ENCODE results near the gene C1orf185. TPM values are rescaled to one million over a fixed set of nuclear protein-coding genes. Genes with fewer than 3 reads are reported as not detected.

Gene C1orf185
- not detected for polyA plus RNA-seq

DNA sequence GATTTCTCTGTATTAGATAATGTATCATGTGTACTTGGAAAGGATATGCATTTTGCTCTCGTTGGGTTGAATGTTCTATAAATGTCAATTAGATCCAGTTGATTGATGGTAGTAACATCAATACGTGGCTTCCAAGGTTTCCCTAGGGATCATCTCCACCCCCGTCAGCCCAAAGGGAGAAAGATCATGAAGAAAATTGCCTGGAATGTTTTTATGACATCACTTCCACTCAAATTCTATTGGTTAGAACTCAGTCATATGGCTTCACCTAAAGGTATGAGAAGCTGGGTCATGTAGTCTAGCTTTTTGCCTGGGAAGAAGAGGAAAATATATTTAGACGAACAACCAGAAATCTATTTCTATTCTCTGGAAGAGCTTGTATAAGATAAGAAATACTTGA, at the start of gene C1orf185:
TSS of gene C1orf185 (plus strand) at position 253 of the 400 bp plus-strand sequence. CDS start at position 259, 6 bp downstream.
- peaks cover 1% of the 10 kb centered on the region for H3K36me3 Mint-ChIP-seq
- H3K27me3 Mint-ChIP-seq, result peaks cover 2% of the 10 kb centered on the region
- H3K4me3 Mint-ChIP-seq, result no peak within 1 kb of the TSS
- peaks cover 0 to 2% (median 0%) of the 10 kb centered on the region in 3 donors for H3K9me3 Mint-ChIP-seq
- H3K4me1 Mint-ChIP-seq, result peaks cover 0 to 3% (median 0%) of the 10 kb centered on the region in 3 donors
- H3K27ac Mint-ChIP-seq, result no peak within 1 kb of the TSS

DNA sequence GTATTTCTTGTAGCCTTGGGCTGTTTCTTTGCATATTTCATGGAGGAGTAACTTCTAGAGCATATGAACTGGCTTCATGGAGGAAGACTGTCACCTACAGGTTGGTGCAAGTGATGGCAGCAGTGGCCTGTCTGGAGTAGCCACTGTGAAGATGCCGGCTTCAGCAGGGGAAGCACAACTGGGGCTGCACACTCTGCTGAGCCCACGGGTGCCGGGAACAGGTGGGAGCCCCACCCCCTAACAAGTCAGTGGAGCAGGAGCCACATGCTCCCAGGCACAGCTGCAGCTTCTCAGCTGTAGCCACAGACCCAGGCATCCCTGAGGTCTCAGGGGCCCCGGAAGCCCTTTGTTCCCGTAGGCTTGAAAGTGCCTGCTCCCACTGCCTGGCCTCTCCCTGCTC, 43.2 kb upstream of the C1orf185 start:
- Mint-ChIP-seq H3K27me3 (peaks cover 12% of the 10 kb centered on the region), H3K4me3 (no peak overlapping the region), H3K4me1 (peaks cover 0 to 1% (median 0%) of the 10 kb centered on the region in 3 donors), H3K36me3 (peaks cover 2% of the 10 kb centered on the region), H3K27ac (no peak overlapping the region), H3K9me3 (peaks cover 3 to 14% (median 13%) of the 10 kb centered on the region in 3 donors)

DNA sequence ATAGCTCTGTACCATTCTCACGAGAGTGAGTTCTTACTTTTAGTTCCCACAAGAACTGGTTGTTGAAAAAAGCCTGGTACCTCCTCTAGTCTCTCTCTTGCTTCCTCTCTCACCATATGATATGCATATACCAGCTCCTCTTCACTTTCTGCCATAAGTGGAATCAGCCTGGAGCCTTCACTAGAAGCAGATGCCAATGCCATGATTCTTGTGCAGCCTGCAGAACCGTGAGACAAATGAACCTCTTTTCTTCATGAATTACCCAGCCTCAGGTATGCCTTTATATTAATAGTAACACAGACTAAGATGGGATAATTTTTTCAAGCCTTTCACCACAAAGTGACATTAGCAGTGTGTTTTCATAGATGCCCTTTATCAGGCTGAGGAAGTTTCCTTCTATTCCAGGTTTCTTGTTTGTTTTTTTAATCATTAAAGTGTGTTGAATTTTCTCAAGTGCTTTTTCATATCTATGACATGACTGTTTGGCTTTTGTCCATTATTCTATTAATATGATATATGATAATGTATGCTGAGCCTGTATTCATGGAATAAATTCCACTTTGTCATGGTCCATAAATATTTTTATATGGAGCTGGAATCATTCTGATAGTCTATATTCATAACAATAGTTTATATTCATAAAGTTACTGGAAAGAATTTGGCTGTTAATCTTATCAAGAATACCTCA, 40.7 kb upstream of the C1orf185 start:
- H3K4me1 Mint-ChIP-seq, result peaks cover 0 to 1% (median 0%) of the 10 kb centered on the region in 3 donors
- peaks cover 2% of the 10 kb centered on the region for H3K36me3 Mint-ChIP-seq
- peaks cover 3 to 14% (median 13%) of the 10 kb centered on the region in 3 donors for H3K9me3 Mint-ChIP-seq
- H3K27me3 Mint-ChIP-seq, result peaks cover 10% of the 10 kb centered on the region
- H3K27ac Mint-ChIP-seq, result no peak overlapping the region
- no peak overlapping the region for H3K4me3 Mint-ChIP-seq

DNA sequence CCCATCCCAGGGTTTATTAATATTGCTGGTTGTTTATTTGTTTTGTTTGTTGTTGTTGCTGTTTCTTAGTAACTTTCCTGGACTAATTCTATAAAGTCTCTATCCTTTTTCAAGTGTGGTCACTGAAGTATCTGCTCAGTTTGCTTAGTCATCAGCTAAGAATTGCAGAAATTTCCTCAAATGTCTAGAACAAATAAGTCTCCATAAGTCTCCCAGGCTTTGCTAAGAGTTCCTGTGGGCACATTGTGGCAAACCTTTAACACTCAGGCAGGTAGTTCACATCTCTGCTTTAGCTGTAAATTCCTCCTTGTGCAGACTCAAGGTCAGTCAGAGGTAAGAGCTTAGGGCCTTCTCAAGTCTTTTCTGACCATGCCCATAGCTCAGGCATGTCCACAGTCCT, 38.9 kb upstream of the C1orf185 start:
- Mint-ChIP-seq H3K4me3 (no peak overlapping the region), H3K4me1 (peaks cover 0 to 1% (median 0%) of the 10 kb centered on the region in 3 donors), H3K36me3 (peaks cover 2% of the 10 kb centered on the region), H3K27ac (no peak overlapping the region), H3K9me3 (peaks cover 3 to 13% (median 8%) of the 10 kb centered on the region in 3 donors), H3K27me3 (peaks cover 11% of the 10 kb centered on the region)

DNA sequence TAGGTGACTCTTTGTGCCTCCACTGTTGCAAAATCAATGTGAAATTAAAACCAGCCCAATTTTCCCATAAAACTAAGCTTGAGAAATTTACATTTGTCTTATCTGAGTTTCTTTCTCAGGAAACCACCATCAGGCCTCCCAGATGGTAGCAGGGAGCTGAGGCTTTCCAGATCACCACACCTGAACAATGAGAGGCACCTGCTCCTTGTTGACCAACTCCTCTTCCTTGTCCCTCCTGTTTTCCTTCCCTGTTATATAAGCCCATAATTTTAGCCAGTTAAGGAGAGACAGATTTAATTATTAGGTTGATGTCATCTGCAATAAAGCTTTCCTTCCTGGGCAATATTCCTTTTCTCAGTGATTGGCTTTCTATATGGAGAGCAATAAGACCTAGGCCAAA, 32.0 kb upstream of the C1orf185 start:
- Mint-ChIP-seq H3K27me3 (peaks cover 9% of the 10 kb centered on the region), H3K9me3 (no peaks in the 10 kb centered on the region), H3K4me1 (no peaks in the 10 kb centered on the region), H3K4me3 (no peak overlapping the region), H3K27ac (no peak overlapping the region), H3K36me3 (no peaks in the 10 kb centered on the region)

DNA sequence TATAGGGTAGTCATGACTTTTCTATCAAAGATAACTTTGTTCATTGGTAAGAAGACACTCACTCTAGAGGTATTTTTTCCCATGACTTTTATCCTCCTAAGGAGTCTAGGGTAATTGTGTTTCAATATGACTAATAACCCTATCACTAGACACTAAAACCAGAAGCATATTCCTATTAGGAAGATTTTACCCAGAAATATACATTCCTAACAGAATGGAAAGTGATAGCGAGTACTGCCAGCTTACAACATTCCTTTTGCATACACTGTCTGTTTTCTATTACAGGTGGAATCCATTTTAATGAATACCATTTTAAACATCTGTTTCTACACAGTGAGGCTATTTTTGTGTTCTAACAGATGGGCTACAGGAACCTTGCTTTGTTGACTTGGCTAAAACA, 31.4 kb upstream of the C1orf185 start:
- Mint-ChIP-seq H3K27ac (no peak overlapping the region), H3K4me1 (no peaks in the 10 kb centered on the region), H3K36me3 (no peaks in the 10 kb centered on the region), H3K9me3 (no peaks in the 10 kb centered on the region), H3K27me3 (peaks cover 9% of the 10 kb centered on the region), H3K4me3 (no peak overlapping the region)

DNA sequence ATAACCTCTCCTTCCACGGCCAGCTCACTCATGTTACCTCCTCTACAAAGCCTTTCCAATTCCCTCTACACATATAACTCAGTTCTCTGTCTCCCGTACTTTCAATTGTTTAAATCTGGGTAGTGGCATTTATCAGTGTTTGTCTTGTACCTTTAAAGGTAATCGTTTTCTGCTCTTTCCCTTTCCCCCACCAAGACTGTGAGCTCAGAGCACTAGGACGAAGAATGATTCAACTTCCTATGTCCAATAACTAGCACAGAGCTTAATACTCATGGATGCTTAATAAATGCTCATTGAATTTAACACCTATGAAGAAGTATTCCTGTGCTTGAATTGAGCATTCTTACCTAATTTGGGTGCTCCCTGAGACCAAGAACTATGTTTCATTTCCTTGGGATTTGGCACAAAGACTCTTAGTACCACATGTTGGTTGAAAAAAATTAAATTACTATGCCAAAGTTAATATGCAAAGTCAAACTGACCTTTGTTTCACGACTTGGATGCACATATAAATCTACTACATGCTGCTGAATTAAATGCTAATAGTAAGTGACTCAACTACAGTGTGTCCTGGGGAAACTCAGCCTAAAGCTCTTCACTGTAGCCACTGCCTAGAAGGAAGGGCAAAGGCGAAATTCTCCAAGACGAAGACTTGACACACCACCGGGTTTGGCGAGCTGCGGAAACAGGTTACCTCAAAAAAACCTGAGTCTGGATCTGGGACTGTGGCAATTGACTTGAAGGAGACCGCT, 30.6 kb upstream of the C1orf185 start:
- no peaks in the 10 kb centered on the region for H3K4me1 Mint-ChIP-seq
- H3K4me3 Mint-ChIP-seq, result no peak overlapping the region
- H3K36me3 Mint-ChIP-seq, result no peaks in the 10 kb centered on the region
- peaks cover 9% of the 10 kb centered on the region for H3K27me3 Mint-ChIP-seq
- H3K9me3 Mint-ChIP-seq, result no peaks in the 10 kb centered on the region
- H3K27ac Mint-ChIP-seq, result no peak overlapping the region

DNA sequence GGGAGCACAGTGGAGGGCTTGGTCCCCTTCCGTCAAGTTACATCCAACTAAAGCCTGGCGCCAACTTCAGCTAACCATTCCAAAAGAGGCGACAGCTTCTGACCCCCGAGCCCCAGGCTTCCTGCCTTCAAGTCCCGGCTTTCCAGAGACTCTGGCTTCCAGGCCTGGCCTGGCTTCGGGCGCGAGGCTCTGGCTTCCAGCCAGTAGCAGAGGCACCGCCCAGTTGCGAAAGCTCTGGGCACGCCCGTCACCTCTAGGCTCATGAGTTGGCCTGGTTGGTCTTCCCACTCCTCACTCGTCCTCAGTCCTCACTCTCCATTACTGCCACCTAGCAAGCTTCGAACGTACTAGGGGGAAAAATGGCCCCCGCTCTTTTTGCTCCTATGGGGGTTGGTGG, 30.0 kb upstream of the C1orf185 start:
- H3K4me3 Mint-ChIP-seq, result no peak overlapping the region
- no peaks in the 10 kb centered on the region for H3K4me1 Mint-ChIP-seq
- H3K27ac Mint-ChIP-seq, result no peak overlapping the region
- no peaks in the 10 kb centered on the region for H3K9me3 Mint-ChIP-seq
- H3K27me3 Mint-ChIP-seq, result peaks cover 9% of the 10 kb centered on the region
- H3K36me3 Mint-ChIP-seq, result no peaks in the 10 kb centered on the region

DNA sequence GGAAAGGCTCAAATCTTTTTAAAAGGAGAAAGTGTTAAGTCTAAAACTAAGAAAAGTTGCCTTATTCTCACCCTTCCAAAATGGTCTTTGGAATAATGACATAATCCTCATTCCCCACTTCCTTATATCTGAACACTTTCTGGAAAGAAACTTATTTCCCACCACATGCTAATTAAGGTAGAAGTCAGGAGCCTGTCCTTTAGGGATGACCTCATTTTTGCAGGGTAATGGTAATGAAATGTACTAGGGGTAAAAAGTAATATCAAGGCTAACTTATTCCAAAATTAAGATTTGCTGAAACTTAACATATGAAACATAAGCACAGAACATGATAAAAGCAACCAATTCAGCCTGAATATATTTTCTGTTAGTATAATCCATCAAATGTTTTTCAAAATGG, 29.4 kb upstream of the C1orf185 start:
- Mint-ChIP-seq H3K4me1 (no peaks in the 10 kb centered on the region), H3K36me3 (no peaks in the 10 kb centered on the region), H3K27me3 (peaks cover 9% of the 10 kb centered on the region), H3K27ac (no peak overlapping the region), H3K9me3 (no peaks in the 10 kb centered on the region), H3K4me3 (no peak overlapping the region)

DNA sequence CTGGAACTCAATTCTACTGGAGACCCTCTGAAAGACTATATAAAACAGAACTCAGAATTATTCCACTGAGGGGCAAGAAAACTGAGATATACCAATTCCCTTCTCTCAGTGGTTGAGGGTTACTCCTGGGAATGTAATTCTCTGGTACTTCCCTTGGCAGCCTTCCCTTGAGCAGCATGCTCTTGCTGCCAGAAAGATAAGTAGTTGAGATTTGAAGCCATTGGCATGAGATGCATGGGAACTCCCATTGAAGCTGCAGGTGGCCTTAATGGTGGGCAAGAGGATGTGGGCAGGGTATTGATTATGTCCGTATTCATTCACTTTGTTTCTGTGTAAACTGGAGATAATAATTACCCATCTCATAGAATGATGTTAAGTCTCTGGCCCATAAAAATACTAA, 28.6 kb upstream of the C1orf185 start:
- H3K4me1 Mint-ChIP-seq, result no peaks in the 10 kb centered on the region
- H3K27me3 Mint-ChIP-seq, result peaks cover 9% of the 10 kb centered on the region
- no peaks in the 10 kb centered on the region for H3K36me3 Mint-ChIP-seq
- no peak overlapping the region for H3K27ac Mint-ChIP-seq
- H3K9me3 Mint-ChIP-seq, result no peaks in the 10 kb centered on the region
- H3K4me3 Mint-ChIP-seq, result no peak overlapping the region

DNA sequence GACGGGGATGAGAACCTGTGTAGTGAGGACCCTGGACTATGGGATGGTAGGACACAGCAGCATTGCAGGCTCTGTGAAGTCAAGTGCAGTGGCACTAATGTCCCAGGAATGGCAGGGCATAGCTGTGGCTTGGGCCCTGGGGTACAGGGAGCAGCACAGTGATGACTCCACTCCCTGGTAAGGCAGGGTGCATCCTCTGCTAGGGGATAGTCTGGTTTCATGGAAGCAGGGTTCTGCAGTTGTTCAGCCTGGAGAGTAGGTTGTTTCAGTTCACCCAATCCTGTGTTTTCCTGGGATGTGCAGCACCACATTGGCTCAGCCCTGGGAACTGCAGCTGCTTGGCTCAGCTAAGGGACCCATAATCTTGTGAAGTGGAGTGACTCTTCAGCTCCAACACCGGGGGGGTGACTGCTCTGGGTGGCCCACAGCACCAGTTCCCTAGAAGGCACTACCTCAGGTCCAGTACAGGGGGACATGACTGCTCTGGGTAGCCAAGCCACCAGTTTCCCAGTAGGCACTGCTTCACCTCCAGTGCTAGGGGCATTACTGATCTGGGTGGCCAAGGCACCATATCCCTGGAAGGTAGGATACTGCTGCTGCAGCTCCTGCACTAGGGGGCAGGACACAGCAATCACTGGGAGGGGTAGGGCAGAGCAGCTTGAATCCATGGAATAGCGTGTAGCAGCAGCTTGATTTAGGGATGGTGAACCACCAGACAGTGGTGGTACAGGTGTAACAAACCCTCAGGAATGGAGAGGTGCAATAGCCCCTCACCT, 15.3 kb upstream of the C1orf185 start:
- no peak overlapping the region for H3K27ac Mint-ChIP-seq
- peaks cover 4 to 5% (median 5%) of the 10 kb centered on the region in 3 donors for H3K9me3 Mint-ChIP-seq
- no peaks in the 10 kb centered on the region for H3K36me3 Mint-ChIP-seq
- H3K27me3 Mint-ChIP-seq, result peaks cover 24% of the 10 kb centered on the region
- no peak overlapping the region for H3K4me3 Mint-ChIP-seq
- no peaks in the 10 kb centered on the region for H3K4me1 Mint-ChIP-seq

DNA sequence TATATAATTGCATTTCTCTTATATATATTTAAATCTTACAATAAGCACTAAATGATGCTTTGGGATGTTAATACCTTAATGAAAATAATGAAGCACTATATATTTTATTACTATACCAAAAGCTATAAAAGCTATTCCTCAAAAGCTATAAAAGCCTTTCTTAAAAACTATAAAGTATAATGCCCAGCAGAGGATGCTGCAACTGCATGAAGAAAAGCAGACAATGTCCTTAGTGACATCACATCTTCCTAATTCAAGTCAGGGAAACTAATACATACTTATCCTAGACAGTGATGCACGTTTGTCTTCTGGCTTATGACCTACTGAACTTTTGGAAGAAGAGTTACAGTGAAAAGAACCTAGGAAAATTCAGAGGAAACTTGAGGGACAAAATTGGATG, 13.6 kb upstream of the C1orf185 start:
- H3K27ac Mint-ChIP-seq, result peak overlapping the region in 1 of 3 donors; percentile 33
- H3K36me3 Mint-ChIP-seq, result no peaks in the 10 kb centered on the region
- peaks cover 4 to 10% (median 4%) of the 10 kb centered on the region in 3 donors for H3K9me3 Mint-ChIP-seq
- H3K4me3 Mint-ChIP-seq, result no peak overlapping the region
- peaks cover 21% of the 10 kb centered on the region for H3K27me3 Mint-ChIP-seq
- no peaks in the 10 kb centered on the region for H3K4me1 Mint-ChIP-seq

DNA sequence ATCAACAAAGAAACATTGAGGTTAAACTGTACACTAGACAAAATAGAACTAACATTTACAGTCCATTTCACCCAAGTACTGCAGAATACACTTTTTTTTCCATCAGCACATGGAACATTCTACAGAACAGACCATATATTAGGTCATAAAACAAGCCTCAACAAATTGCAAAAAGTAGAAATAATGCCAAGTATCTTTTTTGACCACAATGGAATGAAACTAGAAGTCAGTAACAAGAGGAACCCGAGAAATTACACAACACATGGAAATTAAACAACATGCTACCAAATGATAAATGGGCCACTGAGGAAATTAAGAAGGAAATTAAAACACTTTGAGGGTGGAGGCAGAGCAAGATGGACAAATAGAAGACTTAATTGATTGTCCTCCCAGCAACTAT, 8.4 kb upstream of the C1orf185 start:
- Mint-ChIP-seq H3K4me1 (no peaks in the 10 kb centered on the region), H3K27me3 (peaks cover 22% of the 10 kb centered on the region), H3K36me3 (no peaks in the 10 kb centered on the region), H3K4me3 (no peak overlapping the region), H3K9me3 (peaks cover 8 to 20% (median 9%) of the 10 kb centered on the region in 3 donors), H3K27ac (peak overlapping the region in 1 of 3 donors; percentile 54)

DNA sequence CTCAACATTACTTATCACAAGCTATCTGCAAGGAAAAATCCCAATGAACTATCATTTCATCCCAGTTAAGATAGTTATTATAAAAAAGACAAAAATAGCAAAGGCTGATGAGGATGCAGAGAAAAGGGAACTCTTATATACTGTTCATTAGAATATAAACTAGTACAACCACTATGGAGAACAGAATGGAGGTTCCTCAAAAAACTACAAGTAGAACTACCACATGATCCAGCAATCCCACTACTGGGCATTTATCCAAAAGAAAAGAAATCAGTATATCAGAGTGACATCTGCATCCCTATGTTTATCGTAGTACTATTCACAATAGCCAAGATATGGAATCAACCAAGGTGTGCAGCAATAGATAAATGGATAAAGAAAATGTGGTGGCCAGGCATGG, 4.9 kb upstream of the C1orf185 start:
- Mint-ChIP-seq H3K27me3 (peaks cover 12% of the 10 kb centered on the region), H3K9me3 (peaks cover 4 to 14% (median 5%) of the 10 kb centered on the region in 3 donors), H3K4me1 (peaks cover 0 to 3% (median 0%) of the 10 kb centered on the region in 3 donors), H3K27ac (no peak overlapping the region), H3K36me3 (peaks cover 1% of the 10 kb centered on the region), H3K4me3 (no peak overlapping the region)

DNA sequence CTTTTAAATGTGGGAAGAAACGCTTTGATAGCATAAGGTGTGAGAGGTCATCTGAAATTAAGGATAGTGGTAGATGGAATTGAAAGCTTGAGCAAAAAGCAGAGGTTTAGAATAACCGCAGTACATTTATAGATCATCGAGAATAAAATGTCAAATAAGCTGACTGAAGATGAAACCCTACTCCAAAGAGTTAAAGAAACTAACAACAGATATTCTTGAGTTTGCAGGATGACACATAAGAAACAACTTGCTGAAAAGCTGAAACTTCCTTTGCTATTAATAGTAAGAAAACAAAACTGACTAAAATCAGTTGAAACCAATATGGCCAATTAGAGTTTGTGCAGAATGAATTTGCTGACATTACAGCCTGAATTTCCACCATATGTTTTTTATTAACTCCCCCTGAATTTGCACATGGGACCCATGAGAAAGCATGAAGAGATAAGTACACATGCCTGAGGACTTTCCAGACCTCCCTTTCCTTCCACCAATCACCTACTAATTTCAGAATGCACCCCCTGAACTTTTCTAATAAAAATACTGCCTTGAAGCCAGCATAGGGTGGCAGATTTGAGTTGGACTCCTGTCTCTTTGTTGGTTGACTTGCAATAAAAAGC, 1.7 kb upstream of the C1orf185 start:
- Mint-ChIP-seq H3K9me3 (peaks cover 2 to 10% (median 5%) of the 10 kb centered on the region in 3 donors), H3K4me3 (no peak overlapping the region), H3K27ac (peak overlapping the region in 1 of 3 donors; percentile 1), H3K27me3 (peaks cover 7% of the 10 kb centered on the region), H3K36me3 (peaks cover 1% of the 10 kb centered on the region), H3K4me1 (peaks cover 0 to 3% (median 0%) of the 10 kb centered on the region in 3 donors)
